Neural cell (in vitro differentiated cells): ENCODE measurements around the gene LRRC2.

Experiments
- CTCF ChIP-seq: fragments of 450-650 bp; IDR thresholded peaks from 2 replicates; pipeline ENCODE4 v1.5.1; 2014; ENCODE audit warnings: antibody characterized with exemption, mild to moderate bottlenecking, moderate library complexity; ENCODE audit not compliant: poor library complexity, severe bottlenecking
- EZH2 ChIP-seq: fragments of 200-600, 300-800 bp; shearing (Covaris generic), sonication (generic); IDR thresholded peaks from 2 replicates; pipeline ENCODE4 v1.6.1; 2014; ENCODE audit warnings: antibody characterized with exemption, low read length, borderline replicate concordance, mild to moderate bottlenecking; ENCODE audit not compliant: insufficient read depth, poor library complexity, severe bottlenecking
- MXI1 ChIP-seq: fragments of 450-650 bp; conservative IDR thresholded peaks from 2 replicates; pipeline ENCODE4 v1.6.1; 2014; ENCODE audit warnings: antibody characterized with exemption, mild to moderate bottlenecking; ENCODE audit not compliant: poor library complexity, severe bottlenecking
- POLR2AphosphoS5 ChIP-seq: IDR thresholded peaks from 2 replicates; pipeline ENCODE4 v1.6.1; 2012
- RAD21 ChIP-seq: fragments of 450-650 bp; conservative IDR thresholded peaks from 2 replicates; pipeline ENCODE4 v1.6.1; 2014; ENCODE audit warnings: antibody characterized with exemption, mild to moderate bottlenecking, moderate library complexity
- SMC3 ChIP-seq: fragments of 450-650 bp; conservative IDR thresholded peaks from 2 replicates; pipeline ENCODE4 v1.6.1; 2014; ENCODE audit warnings: antibody characterized with exemption, mild to moderate bottlenecking, moderate library complexity; ENCODE audit not compliant: poor library complexity
- TAF1 ChIP-seq: IDR thresholded peaks from 2 replicates; pipeline ENCODE4 v1.6.1; 2012; ENCODE audit warnings: low read depth
- TF ChIP-seq, protein P1 (sequence below): IDR thresholded peaks from 2 replicates; pipeline ENCODE4 v1.6.1; 2012; ENCODE audit warnings: borderline replicate concordance

DNA sequence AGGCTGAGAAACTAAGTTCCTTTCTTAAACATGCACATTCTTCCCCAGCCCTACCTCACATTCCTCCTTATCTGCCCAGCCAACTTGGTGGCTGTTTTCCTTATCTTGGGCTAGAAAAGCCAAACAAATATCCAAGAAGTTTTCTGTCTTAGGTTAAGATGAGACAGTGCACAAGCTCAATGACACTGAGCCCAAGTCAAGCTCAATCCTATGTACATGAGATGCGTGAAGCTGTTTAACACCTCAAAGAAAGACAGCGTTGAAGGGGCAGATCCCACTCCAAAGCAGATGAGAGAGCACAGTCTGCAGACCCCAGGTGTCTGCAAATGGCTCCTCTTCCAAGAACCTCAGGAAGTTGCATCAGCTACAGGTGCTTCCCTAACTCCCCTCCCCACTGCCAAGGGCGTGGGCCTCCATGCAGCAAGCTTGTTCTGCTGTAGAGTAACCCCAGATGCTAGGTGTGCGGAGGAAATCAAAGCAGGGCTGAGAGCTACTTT, 16.6 kb downstream of the LRRC2 start:
- TF ChIP-seq CTCF = no peak
- no peak for TF ChIP-seq MXI1
- TF ChIP-seq, protein P1, sequence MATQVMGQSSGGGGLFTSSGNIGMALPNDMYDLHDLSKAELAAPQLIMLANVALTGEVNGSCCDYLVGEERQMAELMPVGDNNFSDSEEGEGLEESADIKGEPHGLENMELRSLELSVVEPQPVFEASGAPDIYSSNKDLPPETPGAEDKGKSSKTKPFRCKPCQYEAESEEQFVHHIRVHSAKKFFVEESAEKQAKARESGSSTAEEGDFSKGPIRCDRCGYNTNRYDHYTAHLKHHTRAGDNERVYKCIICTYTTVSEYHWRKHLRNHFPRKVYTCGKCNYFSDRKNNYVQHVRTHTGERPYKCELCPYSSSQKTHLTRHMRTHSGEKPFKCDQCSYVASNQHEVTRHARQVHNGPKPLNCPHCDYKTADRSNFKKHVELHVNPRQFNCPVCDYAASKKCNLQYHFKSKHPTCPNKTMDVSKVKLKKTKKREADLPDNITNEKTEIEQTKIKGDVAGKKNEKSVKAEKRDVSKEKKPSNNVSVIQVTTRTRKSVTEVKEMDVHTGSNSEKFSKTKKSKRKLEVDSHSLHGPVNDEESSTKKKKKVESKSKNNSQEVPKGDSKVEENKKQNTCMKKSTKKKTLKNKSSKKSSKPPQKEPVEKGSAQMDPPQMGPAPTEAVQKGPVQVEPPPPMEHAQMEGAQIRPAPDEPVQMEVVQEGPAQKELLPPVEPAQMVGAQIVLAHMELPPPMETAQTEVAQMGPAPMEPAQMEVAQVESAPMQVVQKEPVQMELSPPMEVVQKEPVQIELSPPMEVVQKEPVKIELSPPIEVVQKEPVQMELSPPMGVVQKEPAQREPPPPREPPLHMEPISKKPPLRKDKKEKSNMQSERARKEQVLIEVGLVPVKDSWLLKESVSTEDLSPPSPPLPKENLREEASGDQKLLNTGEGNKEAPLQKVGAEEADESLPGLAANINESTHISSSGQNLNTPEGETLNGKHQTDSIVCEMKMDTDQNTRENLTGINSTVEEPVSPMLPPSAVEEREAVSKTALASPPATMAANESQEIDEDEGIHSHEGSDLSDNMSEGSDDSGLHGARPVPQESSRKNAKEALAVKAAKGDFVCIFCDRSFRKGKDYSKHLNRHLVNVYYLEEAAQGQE = no peak
- no peak for TF ChIP-seq EZH2
- no peak for TF ChIP-seq TAF1
- no peak for TF ChIP-seq POLR2AphosphoS5
- TF ChIP-seq RAD21 = no peak
- no peak for TF ChIP-seq SMC3
